ENCODE measurements around the gene SCAPER.
"Not testable (repeated sequence)": the region's sequence is repeated elsewhere in the genome, so short reads cannot be mapped to it uniquely, and the experiment has no call there.

The SCAPER gene

DNA sequence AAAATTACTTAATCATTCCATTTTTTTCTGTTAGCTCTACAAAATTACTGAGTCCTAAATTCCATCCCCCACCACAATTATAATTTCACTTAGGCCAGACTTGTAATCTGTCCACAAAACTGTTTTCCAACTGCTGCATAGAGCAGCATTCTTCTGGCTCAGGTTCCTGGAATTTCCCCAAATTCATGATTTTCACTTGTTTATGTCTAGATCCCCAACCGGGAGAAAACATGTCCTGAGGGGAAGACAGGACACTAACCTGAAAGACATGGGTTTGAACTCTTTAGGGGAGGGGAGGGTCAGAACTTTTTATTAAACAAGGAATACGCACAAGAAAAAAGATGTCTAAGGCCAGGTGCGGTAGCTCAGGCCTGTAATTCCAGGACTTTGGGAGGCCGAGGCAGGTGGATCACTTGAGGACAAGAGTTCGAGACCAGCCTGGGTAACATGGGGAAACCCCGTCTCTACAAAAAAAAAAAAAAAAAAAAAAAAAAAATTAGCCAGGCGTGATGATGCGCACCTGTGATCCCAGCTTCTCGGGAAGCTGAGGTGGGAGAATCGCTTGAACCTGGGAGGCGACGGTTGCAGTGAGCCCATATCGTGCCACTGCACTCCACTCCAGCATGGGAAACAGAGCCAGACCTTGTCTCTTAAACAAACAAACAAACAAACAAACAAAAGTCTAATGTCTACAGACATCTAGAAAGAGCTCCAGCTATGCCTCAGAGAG is 595.4 kb downstream of the SCAPER start:
- DNase-seq, result no peak

DNA sequence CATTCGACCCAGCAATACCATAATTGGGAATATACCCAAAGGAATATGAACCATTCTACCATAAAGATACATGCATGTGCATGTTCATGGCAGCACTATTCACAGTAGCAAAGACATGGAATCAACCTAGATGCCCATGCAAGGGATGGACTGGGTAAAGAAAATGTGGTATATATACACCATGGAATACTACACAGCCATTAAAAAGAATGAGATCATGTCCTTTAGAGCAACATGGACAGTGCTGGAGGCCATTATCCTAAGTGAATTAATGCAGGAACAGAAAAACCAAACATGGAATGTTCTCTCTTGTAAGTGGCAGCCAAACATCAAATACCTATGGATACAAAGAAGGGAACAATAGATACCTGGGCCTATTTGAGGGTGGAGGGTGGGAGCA is 601.2 kb downstream of the SCAPER start:
- no peak for DNase-seq

DNA sequence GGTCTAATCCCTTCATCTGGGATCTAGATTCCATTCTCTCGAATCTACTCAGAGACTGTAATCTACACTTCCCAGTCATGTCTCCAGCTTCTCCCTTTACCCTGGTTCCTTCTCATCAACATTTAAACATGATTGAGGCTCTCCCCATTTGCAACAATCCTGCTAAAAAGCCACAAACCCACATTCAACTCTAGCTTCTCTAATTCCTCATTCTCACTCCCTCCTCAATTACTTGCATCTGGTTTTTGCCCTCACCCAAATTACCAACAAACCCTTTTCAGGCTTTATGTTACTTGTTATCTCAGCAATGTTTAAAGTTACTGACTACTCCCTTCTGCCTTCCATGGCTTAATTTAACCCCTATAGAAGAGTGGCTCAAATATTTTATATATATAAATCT is 605.4 kb downstream of the SCAPER start:
- DNase-seq, result peak in 1 of 2 donors; percentile 22

DNA sequence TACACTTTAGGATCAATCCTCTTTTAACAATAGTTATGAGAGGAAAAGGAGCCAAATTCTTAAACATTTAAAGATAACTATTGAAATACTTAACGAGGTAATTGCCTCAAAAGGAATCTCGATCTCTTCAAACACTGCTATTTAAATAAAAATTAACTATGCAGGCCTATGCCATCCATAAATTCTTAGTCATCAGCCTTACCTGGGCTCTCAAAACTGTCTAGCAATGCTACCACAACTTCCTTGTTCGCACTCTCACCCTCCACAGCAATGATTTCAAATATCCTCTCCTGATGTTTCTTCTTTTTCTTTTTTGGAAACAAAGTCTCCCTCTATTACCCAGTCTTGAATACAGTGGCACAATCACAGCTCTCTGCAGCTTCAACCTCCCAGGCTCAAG is 606.2 kb downstream of the SCAPER start:
- DNase-seq, result no peak

DNA sequence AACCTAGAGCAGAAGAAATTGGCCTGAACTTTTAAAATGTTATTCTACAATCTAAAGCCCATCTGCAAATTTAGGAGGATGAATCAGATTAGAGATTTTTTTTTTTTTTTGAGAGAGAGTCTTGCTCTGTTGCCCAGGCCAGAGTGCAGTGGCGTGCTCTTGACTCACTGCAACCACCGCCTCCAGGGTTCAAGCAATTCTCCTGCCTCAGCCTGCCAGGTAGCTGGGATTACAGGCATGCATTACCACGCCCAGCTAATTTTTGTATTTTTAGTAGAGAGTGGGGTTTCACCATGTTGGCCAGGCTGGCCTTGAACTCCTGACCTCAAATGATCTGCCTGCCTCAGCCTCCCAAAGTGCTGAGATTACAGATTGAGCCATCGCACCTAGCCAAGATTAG is 607.2 kb downstream of the SCAPER start:
- DNase-seq, result not testable (repeated sequence)
